22Rv1 (cell line): Measurements from ENCODE around the gene CSF1.
"Not testable (repeated sequence)": the region's sequence is repeated elsewhere in the genome, so short reads cannot be mapped to it uniquely, and the experiment has no call there.

ENCODE experiments used
- H3K27ac ChIP-seq: fragments of 450-650 bp; 2 replicates; pipeline ENCODE4 v1.5.1; 2017
- ZFX ChIP-seq: fragments of 450-650 bp; IDR thresholded peaks from 2 replicates; pipeline ENCODE4 v1.6.1; 2017; ENCODE audit warnings: antibody characterized with exemption, borderline replicate concordance
- TF ChIP-seq, protein P1 (sequence below): fragments of 450-650 bp; IDR thresholded peaks from 2 replicates; pipeline ENCODE4 v1.5.1; 2017; ENCODE audit warnings: mild to moderate bottlenecking

The CSF1 gene

GRCh38 chr1:109948285-109948630 is 37.6 kb downstream of the CSF1 start:
- TF ChIP-seq, protein P1, sequence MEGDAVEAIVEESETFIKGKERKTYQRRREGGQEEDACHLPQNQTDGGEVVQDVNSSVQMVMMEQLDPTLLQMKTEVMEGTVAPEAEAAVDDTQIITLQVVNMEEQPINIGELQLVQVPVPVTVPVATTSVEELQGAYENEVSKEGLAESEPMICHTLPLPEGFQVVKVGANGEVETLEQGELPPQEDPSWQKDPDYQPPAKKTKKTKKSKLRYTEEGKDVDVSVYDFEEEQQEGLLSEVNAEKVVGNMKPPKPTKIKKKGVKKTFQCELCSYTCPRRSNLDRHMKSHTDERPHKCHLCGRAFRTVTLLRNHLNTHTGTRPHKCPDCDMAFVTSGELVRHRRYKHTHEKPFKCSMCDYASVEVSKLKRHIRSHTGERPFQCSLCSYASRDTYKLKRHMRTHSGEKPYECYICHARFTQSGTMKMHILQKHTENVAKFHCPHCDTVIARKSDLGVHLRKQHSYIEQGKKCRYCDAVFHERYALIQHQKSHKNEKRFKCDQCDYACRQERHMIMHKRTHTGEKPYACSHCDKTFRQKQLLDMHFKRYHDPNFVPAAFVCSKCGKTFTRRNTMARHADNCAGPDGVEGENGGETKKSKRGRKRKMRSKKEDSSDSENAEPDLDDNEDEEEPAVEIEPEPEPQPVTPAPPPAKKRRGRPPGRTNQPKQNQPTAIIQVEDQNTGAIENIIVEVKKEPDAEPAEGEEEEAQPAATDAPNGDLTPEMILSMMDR, result no peak
- no peak for TF ChIP-seq ZFX
- peak overlapping the region; percentile 53 for H3K27ac ChIP-seq

DNA sequence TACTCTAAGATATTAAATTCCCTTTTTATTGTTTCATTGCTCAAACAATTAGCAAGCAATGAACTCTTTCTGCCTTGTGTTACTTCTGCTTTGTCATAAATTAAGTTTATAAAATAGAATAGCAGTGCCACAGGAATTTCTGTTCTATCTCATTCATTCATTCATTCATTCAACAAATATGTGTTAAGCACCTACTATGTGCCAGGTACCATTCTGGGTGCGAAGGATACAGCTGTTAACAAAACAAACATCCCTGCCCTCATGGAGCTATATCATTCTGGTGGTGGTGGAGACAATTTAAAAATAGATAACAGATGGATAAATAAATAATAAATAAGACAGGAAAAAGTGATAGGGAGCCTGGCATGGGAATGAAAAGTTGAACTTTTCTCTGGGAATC is 39.4 kb downstream of the CSF1 start:
- H3K27ac ChIP-seq, result no peak overlapping the region
- TF ChIP-seq, protein P1, result no peak
- TF ChIP-seq ZFX, result no peak

- TF ChIP-seq, protein P1, result no peak
- no peak for TF ChIP-seq ZFX
- H3K27ac ChIP-seq, result no peak overlapping the region
Measured at GRCh38 chr1:109950509-109950908, 39.9 kb downstream of the CSF1 start.

GRCh38 chr1:109951501-109951900 is 40.9 kb downstream of the CSF1 start:
- H3K27ac ChIP-seq, result not testable (repeated sequence)

- TF ChIP-seq, protein P1, result no peak
- no peak for TF ChIP-seq ZFX
- H3K27ac ChIP-seq, result no peak overlapping the region
Measured at GRCh38 chr1:109954041-109954512, 43.4 kb downstream of the CSF1 start.

- no peak for TF ChIP-seq ZFX
- TF ChIP-seq, protein P1, result no peak
- H3K27ac ChIP-seq, result peak overlapping the region; percentile 94
Measured at GRCh38 chr1:109959632-109959973, 49.0 kb downstream of the CSF1 start.

DNA sequence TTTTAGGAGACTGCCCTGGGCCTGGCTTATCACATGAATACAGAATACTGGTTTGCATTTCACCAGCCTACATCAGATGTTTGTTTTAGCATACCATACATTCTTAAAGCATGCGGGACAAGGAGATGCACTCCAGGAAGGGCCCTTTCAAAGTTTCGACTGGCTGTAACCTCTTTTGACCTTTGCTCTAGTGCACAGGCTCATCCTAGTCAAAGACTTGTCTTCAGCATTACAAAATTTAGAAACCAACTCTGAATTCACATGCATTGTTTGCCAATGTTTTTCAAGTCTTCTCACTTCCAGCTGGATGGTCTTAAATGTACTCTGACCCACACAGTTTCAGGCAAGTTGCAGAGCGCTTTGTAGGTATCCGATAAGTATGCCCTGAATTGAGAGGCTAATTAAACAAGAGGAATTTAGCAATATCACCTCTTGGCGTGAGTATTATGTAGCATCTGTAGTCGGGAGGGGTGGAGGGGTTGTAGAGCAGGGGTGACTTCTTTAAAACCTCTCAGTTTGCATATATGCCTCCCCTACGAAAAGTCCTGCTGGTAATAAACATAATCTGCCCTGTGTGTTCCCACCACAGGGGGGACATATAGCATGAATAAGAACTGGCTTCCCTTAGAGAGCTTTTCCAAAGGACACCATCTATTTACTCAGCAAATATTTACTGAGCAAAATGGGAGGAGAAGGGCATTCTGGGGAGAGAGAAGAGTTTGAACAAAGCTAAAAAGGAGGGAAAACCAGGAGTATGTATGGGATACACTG is 49.5 kb downstream of the CSF1 start:
- peak overlapping the region; percentile 94 for H3K27ac ChIP-seq
- no peak for TF ChIP-seq ZFX
- TF ChIP-seq, protein P1, result 0 out of 2 replicates have a peak, but pooled peaks have one; percentile 17

DNA sequence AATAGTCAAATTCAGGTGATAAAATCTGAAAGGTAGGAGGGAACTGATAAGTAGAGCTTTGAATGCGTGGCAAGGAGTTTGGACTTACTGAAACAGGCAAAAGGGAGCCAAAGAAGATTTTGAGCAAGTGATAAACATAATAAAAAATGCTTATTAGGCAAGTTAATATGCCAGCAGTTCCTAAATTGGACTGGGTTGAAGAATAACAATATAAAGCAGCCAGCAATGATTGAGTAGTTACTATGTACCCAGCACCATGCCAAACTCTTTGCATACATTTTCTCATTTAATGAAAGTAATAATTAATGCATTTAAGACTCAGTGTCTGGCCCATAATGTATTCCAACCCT is 50.1 kb downstream of the CSF1 start:
- no peak for TF ChIP-seq ZFX
- TF ChIP-seq, protein P1, result no peak
- peak overlapping the region; percentile 94 for H3K27ac ChIP-seq
